Left hindlimb (tissue), 1 donor: Measurements from ENCODE around the gene ALX3.

Experiments
- DNase-seq: peaks from one replicate; pipeline ENCODE4 v3.0.0-alpha.2; 2018

Gene ALX3

DNA sequence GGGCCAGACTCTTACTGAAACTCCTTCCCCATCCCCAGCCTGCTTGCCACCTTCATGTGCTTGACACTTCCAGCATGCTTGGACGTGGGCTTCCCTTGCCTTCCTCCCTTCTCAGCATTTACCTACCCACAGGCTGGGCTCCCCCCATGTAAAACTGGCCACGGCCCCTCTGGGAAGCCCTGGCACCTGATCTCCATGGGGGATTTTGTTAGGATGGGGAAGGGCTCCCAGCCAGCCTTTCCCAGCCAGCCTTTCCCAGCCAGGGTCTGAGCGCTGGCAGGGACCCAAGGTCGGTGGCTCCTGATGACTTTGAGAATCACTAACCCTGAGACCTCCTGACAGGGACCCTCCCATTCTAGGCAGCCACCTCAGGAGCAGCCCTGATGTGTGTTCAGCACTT, 6.7 kb downstream of the ALX3 start:
- DNase-seq = no peak

DNA sequence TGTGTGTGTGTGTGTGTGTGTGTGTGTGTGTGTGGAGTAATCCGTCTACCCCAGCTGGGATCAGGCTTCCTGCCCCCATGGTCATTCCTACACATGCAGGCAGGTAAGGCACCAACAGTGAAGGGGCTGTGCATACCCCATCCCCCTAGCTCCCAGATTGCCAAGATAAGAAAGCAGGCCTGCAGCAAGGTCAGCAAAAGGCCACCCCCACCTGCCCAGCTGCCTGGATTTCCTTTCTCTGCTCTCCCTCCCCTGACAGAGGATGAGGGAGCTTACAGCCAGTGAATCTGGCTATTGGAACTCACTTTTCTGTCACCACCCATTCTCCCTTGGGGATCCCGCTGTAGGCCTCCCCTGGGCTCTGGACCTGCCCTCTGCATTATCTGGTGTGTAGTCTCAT, 7.9 kb downstream of the ALX3 start:
- no peak for DNase-seq

DNA sequence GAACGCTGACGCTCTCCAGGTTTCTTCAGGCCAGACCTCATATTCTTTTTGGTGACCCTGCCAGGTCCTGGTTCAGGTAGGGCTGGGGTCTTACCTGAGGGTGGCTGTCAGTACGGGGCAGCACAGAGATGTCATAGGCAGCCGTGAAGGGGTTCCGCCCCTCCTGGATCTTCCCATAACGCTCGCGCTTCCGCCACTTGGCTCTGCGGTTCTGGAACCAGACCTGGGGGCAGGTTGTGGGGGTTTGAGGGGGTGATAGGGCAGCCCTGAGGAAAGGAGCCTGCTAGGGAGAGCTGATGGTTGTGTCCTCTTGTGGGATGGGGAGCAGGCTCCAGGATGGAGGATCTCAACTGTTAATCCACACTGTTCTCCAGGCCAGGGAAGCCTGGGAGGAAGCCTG, 9.1 kb downstream of the ALX3 start:
- no peak for DNase-seq

GRCh38 chr1:110060662-110061060, 9.8 kb downstream of the ALX3 start:
- no peak for DNase-seq

GRCh38 chr1:110060034-110060661, 10.3 kb downstream of the ALX3 start:
- DNase-seq = no peak

DNA sequence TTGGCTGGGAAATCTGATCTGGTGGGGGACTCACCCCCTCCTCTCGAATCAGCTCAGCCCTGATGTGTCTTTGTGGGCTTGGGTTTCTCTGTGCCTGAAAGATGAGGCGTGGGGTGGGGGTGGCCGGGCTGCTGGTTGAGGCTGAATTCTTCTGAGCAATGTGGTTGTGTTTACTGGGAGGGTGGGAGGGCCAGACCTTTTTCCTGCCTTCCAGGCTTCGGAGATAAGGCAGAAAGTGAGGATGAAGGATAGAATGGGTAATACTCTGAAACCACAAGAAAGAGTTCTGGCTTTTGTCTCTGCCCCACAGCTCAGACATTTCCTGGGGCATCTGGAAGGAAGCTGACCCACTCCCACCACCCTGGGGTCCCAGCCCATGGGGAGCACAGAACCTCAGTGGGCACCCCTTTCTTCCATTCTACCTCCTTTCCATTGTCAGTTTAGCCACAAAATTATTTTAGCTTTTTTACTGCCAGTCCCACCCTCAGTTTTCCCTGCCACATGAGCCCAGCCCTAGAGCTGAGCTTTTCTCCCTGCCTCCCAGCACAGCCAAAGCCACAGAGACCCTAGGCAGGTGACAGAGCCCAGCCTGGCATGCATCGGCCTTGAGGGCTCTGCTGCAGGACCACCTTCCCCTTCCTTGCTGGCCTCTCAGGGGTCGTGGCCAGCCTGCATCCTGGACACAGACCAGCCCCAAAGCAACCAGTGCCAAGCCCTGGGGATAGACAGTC, 11.2 kb downstream of the ALX3 start:
- no peak for DNase-seq

DNA sequence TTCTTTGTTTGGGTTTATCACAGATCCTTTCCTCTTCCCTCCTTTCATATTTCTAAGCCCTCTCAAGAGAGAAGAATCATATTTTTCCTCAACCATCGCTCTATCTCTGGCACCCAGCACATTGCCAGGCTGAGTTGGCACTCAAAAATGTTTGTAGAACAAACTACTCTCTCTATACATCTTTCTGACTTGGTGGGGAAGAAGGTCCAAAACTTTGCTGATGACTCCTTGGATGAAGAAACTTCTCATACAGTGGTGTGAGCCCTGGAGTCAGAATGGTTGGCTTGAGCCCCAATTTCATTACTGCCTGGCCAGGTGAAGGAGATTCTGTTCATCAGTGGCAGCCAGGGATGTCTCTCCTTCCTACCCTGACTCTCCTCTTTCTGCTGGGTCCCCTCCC, 11.9 kb downstream of the ALX3 start:
- DNase-seq = no peak

DNA sequence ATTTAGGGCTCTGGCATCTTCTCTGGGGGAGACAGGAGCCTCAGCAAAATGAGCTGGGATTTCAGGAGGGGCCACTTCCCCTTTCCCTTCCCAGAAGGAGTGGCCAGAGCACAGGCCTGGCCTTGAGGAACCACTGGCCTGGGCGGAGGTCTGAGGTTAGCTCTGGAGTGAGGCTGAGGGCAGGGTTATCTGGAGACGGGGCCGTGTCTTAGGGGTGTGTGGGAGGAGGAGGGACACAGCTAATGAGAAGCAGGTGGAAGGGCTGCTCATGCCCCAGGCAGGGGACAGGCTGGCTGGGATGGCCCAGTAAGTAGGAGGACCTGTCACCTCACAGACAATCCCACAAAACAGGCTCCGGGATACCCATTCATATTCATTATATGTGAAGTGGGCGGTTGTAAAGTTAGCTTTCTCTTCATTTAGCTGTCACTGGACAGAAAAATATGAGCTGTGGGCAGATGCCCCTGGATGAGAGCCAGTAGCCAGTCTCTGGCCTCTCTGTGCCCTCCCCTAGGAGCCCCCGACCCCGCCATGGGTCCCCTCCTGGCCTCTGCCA, 12.4 kb downstream of the ALX3 start:
- no peak for DNase-seq

DNA sequence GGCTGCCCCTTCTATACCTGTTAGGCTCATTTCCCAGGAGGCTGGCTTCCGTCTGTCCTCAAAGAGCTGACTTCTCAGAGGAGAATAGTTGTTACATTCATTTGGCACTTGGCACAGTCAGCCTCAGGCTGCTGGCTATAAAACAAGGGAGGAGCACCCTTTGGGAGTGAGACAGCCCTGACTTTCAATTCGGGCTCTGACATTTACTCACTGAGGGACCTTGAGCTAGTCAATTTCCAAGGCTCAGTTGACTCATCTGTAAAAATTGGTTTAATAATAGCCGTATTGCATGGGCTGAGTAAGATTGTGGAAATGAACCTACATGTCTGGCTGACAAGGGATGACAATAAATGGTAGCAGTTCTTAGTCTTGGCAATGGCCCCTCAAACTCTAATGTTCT, 13.7 kb downstream of the ALX3 start:
- DNase-seq = no peak

- DNase-seq = no peak
Observed at GRCh38 chr1:110056285-110056683, 14.2 kb downstream of the ALX3 start.

DNA sequence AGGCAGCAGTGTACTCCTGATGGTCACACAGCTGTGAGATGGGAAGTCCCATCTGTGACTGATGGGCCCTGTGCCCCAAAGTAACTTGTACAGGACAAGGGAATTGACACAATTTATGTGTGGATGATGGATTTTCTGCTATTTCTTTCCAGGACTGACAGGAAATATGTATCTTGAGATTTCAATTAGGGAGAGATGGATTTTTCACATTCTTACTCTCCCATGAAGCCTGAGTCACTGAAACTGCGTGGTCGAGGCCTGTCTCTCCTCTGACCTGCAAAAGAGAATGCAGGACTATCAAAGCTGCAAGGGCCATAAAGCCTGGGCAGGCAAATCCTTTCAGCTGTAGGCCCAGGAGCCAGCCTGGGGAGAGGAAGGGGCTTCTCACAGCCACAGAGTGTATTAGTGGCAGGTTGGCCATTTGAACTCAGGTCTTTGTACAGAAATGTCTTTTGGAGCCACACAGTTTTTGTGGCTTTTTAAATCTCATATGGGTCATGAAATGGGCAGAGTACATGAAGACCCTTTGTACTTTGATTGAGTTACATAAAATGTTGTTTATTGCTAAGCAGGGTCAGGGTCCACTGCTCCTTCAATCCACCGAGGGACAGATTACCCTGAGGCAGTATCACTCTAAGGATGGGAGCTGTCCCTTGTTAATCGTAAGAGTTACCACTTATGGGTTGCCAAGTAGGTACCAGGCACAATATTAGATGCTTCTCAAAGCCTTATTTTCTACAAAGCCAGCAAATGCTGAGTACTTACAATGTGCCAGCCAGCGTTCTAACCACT, 14.8 kb downstream of the ALX3 start:
- DNase-seq = no peak

GRCh38 chr1:110053552-110054428, 16.7 kb downstream of the ALX3 start:
- peak; percentile 67 for DNase-seq

DNA sequence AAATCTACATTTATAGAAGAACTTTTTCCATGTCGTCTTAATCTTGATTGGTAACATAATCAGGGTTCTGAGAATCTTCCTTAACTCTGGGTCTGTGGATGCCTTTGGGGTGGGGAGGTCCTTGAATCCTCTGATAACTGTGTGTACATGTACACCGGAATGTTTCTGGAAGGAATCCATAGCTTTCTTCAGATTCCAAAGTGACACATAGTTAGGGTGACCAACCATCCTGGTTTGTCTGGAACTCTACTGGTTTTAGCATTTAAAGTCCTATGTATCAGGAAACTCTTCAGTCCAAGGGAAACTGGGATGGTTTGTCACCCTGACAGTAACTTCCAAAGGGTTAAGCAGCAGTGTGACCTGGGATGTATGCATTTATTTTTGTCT, 19.2 kb downstream of the ALX3 start:
- no peak for DNase-seq

GRCh38 chr1:110050602-110051261, 19.7 kb downstream of the ALX3 start:
- DNase-seq = no peak

GRCh38 chr1:110049801-110050601, 20.5 kb downstream of the ALX3 start:
- no peak for DNase-seq

DNA sequence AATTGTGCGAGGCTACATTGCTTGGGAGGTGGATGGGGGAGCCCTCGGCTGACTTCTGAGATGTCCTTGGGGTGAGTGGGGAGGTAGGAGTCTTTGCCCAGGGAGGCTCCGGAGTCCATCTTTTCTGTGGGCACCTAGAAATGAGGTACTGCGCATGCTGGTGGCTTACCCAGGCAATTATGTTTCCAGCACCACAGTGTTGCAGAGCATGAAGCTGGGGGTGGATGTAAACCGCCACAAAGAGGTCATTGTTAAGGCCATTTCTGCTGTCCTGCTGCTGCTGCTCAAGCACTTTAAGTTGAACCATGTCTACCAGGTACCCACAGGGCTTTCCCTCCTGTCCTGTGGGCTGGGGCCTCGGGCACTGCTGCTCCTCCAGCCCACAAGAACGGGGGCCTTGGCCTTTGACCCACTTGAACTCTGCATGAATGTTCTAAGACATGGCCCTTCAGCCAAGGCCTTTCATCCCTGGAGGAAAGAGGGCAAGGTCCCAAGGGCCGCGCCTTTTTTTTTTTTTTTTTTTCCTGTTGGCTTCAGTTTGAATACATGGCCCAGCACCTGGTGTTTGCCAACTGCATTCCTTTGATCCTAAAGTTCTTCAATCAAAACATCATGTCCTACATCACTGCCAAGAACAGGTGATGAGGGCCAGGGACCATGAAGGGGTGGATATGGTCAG, 21.4 kb downstream of the ALX3 start:
- DNase-seq = no peak

GRCh38 chr1:110048240-110048639, 22.2 kb downstream of the ALX3 start:
- no peak for DNase-seq

- DNase-seq = no peak
Observed at GRCh38 chr1:110047463-110047862, 23.0 kb downstream of the ALX3 start.

GRCh38 chr1:110043016-110043415, 27.5 kb downstream of the ALX3 start:
- no peak for DNase-seq

DNA sequence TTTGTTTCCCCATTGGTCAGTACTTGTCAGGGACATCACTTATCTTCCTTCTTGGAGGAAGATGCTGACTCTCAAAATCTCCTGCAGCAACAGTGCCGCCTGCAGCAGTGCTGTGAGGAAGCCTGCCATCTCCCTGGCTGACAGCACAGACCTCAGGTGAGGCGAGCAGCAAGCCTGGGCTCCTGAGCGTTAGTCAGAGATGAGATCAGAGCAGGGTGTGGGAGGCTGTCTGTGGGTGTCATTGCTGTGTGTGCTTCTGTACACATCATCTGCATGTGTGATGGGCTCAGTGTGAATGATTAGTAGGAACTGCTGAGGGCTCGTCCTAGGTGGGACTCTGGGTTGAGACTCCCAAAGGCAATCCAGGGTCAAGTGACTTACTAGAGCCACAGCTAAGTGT, 29.9 kb downstream of the ALX3 start:
- DNase-seq = no peak

GRCh38 chr1:110039641-110040040, 30.8 kb downstream of the ALX3 start:
- DNase-seq = no peak
